22Rv1 (cell line): ENCODE measurements around the gene TARP.

Experiments used
- ZFX ChIP-seq: fragments of 450-650 bp; IDR thresholded peaks from 2 replicates; pipeline ENCODE4 v1.6.1; 2017; ENCODE audit warnings: antibody characterized with exemption, borderline replicate concordance
- TF ChIP-seq, protein P1 (sequence below): fragments of 450-650 bp; IDR thresholded peaks from 2 replicates; pipeline ENCODE4 v1.5.1; 2017; ENCODE audit warnings: mild to moderate bottlenecking

DNA sequence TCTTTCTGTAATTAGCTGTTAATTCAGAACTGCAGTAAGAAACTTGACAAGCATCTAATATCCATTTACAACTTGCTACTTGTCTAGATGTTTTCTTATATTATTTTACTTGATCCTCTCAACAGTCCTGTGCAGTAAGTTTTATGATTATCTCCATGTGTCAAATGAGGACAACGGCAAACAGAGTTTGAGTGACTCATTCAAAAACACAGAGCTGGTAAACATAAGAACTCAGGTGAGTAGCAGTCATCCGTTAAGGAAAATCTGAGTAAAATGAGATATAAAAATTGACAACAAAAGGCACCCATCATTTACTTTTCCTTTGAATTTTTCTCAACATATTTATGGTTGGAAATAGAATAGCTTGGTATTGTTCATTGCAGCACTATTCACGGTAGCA is 19.0 kb upstream of the TARP start:
- TF ChIP-seq, protein P1, sequence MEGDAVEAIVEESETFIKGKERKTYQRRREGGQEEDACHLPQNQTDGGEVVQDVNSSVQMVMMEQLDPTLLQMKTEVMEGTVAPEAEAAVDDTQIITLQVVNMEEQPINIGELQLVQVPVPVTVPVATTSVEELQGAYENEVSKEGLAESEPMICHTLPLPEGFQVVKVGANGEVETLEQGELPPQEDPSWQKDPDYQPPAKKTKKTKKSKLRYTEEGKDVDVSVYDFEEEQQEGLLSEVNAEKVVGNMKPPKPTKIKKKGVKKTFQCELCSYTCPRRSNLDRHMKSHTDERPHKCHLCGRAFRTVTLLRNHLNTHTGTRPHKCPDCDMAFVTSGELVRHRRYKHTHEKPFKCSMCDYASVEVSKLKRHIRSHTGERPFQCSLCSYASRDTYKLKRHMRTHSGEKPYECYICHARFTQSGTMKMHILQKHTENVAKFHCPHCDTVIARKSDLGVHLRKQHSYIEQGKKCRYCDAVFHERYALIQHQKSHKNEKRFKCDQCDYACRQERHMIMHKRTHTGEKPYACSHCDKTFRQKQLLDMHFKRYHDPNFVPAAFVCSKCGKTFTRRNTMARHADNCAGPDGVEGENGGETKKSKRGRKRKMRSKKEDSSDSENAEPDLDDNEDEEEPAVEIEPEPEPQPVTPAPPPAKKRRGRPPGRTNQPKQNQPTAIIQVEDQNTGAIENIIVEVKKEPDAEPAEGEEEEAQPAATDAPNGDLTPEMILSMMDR = no peak
- TF ChIP-seq ZFX = no peak
